Measurements from ENCODE around the gene CFAP221.

- TF ChIP-seq, protein P1, sequence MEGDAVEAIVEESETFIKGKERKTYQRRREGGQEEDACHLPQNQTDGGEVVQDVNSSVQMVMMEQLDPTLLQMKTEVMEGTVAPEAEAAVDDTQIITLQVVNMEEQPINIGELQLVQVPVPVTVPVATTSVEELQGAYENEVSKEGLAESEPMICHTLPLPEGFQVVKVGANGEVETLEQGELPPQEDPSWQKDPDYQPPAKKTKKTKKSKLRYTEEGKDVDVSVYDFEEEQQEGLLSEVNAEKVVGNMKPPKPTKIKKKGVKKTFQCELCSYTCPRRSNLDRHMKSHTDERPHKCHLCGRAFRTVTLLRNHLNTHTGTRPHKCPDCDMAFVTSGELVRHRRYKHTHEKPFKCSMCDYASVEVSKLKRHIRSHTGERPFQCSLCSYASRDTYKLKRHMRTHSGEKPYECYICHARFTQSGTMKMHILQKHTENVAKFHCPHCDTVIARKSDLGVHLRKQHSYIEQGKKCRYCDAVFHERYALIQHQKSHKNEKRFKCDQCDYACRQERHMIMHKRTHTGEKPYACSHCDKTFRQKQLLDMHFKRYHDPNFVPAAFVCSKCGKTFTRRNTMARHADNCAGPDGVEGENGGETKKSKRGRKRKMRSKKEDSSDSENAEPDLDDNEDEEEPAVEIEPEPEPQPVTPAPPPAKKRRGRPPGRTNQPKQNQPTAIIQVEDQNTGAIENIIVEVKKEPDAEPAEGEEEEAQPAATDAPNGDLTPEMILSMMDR (conservative IDR thresholded peaks at IDR 0.05): no peak
- no peak for TF ChIP-seq EZH2 (IDR thresholded peaks at IDR 0.05; ENCODE audit: low read depth)
Measured at GRCh38 chr2:119697290-119698020, 153.2 kb downstream of the CFAP221 start.

Data from PC-9 (cell line).